ENCODE results near the gene ZNF488. TPM values are rescaled to one million over a fixed set of nuclear protein-coding genes. Genes with fewer than 3 reads are reported as not detected.
"Not testable (repeated sequence)": the region's sequence is repeated elsewhere in the genome, so short reads cannot be mapped to it uniquely, and the experiment has no call there.

The ZNF488 gene
- total RNA-seq, 1 donor: 0.18 TPM

GRCh38 chr10:47420305-47421056, 36.4 kb upstream of the ZNF488 start:
- TF ChIP-seq, protein P1, sequence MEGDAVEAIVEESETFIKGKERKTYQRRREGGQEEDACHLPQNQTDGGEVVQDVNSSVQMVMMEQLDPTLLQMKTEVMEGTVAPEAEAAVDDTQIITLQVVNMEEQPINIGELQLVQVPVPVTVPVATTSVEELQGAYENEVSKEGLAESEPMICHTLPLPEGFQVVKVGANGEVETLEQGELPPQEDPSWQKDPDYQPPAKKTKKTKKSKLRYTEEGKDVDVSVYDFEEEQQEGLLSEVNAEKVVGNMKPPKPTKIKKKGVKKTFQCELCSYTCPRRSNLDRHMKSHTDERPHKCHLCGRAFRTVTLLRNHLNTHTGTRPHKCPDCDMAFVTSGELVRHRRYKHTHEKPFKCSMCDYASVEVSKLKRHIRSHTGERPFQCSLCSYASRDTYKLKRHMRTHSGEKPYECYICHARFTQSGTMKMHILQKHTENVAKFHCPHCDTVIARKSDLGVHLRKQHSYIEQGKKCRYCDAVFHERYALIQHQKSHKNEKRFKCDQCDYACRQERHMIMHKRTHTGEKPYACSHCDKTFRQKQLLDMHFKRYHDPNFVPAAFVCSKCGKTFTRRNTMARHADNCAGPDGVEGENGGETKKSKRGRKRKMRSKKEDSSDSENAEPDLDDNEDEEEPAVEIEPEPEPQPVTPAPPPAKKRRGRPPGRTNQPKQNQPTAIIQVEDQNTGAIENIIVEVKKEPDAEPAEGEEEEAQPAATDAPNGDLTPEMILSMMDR (IDR thresholded peaks at IDR 0.05; ENCODE audit: insufficient read depth, low read length): no peak
- no peak for DNase-seq (ENCODE audit: low read depth)
- no peak overlapping the region for H3K4me3 ChIP-seq (ENCODE audit: low read depth, low read length)

- TF ChIP-seq, protein P1 (IDR thresholded peaks at IDR 0.05; ENCODE audit: insufficient read depth, low read length): no peak
- DNase-seq (ENCODE audit: low read depth): no peak
- H3K4me3 ChIP-seq (ENCODE audit: low read depth, low read length): no peak overlapping the region
These were observed 35.3 kb upstream of the ZNF488 start for GRCh38 chr10:47419421-47419820.

GRCh38 chr10:47418966-47419365, 34.9 kb upstream of the ZNF488 start:
- no peak overlapping the region for H3K4me3 ChIP-seq (ENCODE audit: low read depth, low read length)
- DNase-seq (ENCODE audit: low read depth): no peak
- TF ChIP-seq, protein P1 (IDR thresholded peaks at IDR 0.05; ENCODE audit: insufficient read depth, low read length): no peak

GRCh38 chr10:47418321-47418720, 34.2 kb upstream of the ZNF488 start:
- H3K4me3 ChIP-seq (ENCODE audit: low read depth, low read length): no peak overlapping the region
- TF ChIP-seq, protein P1 (IDR thresholded peaks at IDR 0.05; ENCODE audit: insufficient read depth, low read length): no peak
- no peak for DNase-seq (ENCODE audit: low read depth)

GRCh38 chr10:47416305-47417218, 32.5 kb upstream of the ZNF488 start:
- not testable (repeated sequence) for DNase-seq (ENCODE audit: low read depth); H3K4me3 ChIP-seq (ENCODE audit: low read depth, low read length)

DNA sequence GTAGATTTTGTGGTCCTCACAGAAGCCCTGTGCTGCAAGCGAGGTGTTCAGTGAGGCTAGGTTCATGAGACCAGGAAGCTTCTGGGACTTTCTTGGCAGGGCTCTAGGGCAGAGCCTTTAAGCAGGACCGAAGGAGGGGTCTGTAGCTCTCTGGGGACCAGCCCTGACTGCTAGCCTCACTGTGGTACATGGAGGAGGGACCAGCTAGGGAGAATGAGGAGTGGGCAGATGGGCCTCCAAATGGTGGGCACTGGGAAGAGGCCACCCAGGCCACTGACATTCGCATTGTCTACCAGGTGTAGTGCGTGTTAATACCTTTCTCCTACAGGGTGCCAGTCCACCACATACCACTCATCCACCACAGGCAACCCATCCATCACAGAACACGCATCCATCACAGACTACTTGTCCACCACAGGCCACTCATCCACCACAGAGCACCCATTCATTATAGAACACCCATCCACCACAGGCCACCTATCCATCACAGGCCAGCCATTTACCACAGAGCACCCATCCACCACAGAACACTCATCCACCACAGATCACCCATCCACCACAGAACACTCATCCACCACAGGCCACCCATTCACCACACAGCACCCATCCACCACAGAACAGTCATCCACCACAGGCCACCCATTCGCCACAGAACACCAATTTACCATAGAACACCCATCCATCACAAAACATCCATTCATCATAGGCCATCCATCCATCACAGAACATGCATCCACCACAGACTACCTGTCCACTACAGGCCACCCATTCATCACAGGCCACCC, 31.6 kb upstream of the ZNF488 start:
- TF ChIP-seq, protein P1 (IDR thresholded peaks at IDR 0.05; ENCODE audit: insufficient read depth, low read length): no peak
- no peak for DNase-seq (ENCODE audit: low read depth)
- H3K4me3 ChIP-seq (ENCODE audit: low read depth, low read length): no peak overlapping the region
